Measurements from ENCODE around the gene VPS13C.
"Not testable (repeated sequence)": the region's sequence is repeated elsewhere in the genome, so short reads cannot be mapped to it uniquely, and the experiment has no call there.

The VPS13C gene

GRCh38 chr15:62059816-62060112, 483 bp downstream of the VPS13C start:
- H3K9me3 ChIP-seq (ENCODE audit: control insufficient read depth in 2 of 2, low read length in 2 of 2) = no peaks in the 10 kb centered on the region
- H3K4me1 ChIP-seq (ENCODE audit: control insufficient read depth, insufficient read depth, low read length) = peaks cover 3% of the 10 kb centered on the region
- H3K27ac ChIP-seq (ENCODE audit: low read length) = peak overlapping the region; percentile 56
- H3K4me3 ChIP-seq (ENCODE audit: low read length in 2 of 2) = peak overlapping the region; percentile 79 to 91
- H3K9ac ChIP-seq (ENCODE audit: low read length in 2 of 2) = peak overlapping the region; percentile 83 to 85
- no peaks in the 10 kb centered on the region for H3K27me3 ChIP-seq (ENCODE audit: control insufficient read depth in 1 of 2, insufficient read depth in 2 of 2, low read length in 2 of 2)
- H3K36me3 ChIP-seq (ENCODE audit: control insufficient read depth in 2 of 2, insufficient read depth in 2 of 2, low read length in 2 of 2) = no peaks in the 10 kb centered on the region

- Histone ChIP-seq H3K4me1 (ENCODE audit: control insufficient read depth, insufficient read depth, low read length) (peaks cover 3% of the 10 kb centered on the region), H3K4me3 (ENCODE audit: low read length in 2 of 2) (peak overlapping the region; percentile 79 to 91), H3K9ac (ENCODE audit: low read length in 2 of 2) (peak overlapping the region; percentile 83 to 85), H3K27me3 (ENCODE audit: control insufficient read depth in 1 of 2, insufficient read depth in 2 of 2, low read length in 2 of 2) (no peaks in the 10 kb centered on the region), H3K27ac (ENCODE audit: low read length) (peak overlapping the region; percentile 56), H3K9me3 (ENCODE audit: control insufficient read depth in 2 of 2, low read length in 2 of 2) (no peaks in the 10 kb centered on the region), H3K36me3 (ENCODE audit: control insufficient read depth in 2 of 2, insufficient read depth in 2 of 2, low read length in 2 of 2) (no peaks in the 10 kb centered on the region)
Measured at GRCh38 chr15:62059108-62059815, 985 bp downstream of the VPS13C start.

GRCh38 chr15:62058327-62059028, 1.8 kb downstream of the VPS13C start:
- Histone ChIP-seq H3K4me3 (ENCODE audit: low read length in 2 of 2) (no peak overlapping the region), H3K27ac (ENCODE audit: low read length) (no peak overlapping the region), H3K9me3 (ENCODE audit: control insufficient read depth in 2 of 2, low read length in 2 of 2) (no peaks in the 10 kb centered on the region), H3K27me3 (ENCODE audit: control insufficient read depth in 1 of 2, insufficient read depth in 2 of 2, low read length in 2 of 2) (no peaks in the 10 kb centered on the region), H3K9ac (ENCODE audit: low read length in 2 of 2) (no peak overlapping the region), H3K4me1 (ENCODE audit: control insufficient read depth, insufficient read depth, low read length) (peaks cover 3% of the 10 kb centered on the region), H3K36me3 (ENCODE audit: control insufficient read depth in 2 of 2, insufficient read depth in 2 of 2, low read length in 2 of 2) (no peaks in the 10 kb centered on the region)

GRCh38 chr15:62057341-62057980, 2.8 kb downstream of the VPS13C start:
- Histone ChIP-seq H3K27me3 (ENCODE audit: control insufficient read depth in 1 of 2, insufficient read depth in 2 of 2, low read length in 2 of 2) (no peaks in the 10 kb centered on the region), H3K9ac (ENCODE audit: low read length in 2 of 2) (no peak overlapping the region), H3K4me1 (ENCODE audit: control insufficient read depth, insufficient read depth, low read length) (peaks cover 3% of the 10 kb centered on the region), H3K27ac (ENCODE audit: low read length) (no peak overlapping the region), H3K36me3 (ENCODE audit: control insufficient read depth in 2 of 2, insufficient read depth in 2 of 2, low read length in 2 of 2) (no peaks in the 10 kb centered on the region), H3K9me3 (ENCODE audit: control insufficient read depth in 2 of 2, low read length in 2 of 2) (no peaks in the 10 kb centered on the region), H3K4me3 (ENCODE audit: low read length in 2 of 2) (no peak overlapping the region)

- no peaks in the 10 kb centered on the region for H3K9me3 ChIP-seq (ENCODE audit: control insufficient read depth in 2 of 2, low read length in 2 of 2)
- no peak overlapping the region for H3K4me3 ChIP-seq (ENCODE audit: low read length in 2 of 2)
- H3K27me3 ChIP-seq (ENCODE audit: control insufficient read depth in 1 of 2, insufficient read depth in 2 of 2, low read length in 2 of 2) = no peaks in the 10 kb centered on the region
- H3K36me3 ChIP-seq (ENCODE audit: control insufficient read depth in 2 of 2, insufficient read depth in 2 of 2, low read length in 2 of 2) = no peaks in the 10 kb centered on the region
- H3K4me1 ChIP-seq (ENCODE audit: control insufficient read depth, insufficient read depth, low read length) = peaks cover 3% of the 10 kb centered on the region
- H3K27ac ChIP-seq (ENCODE audit: low read length) = no peak overlapping the region
- H3K9ac ChIP-seq (ENCODE audit: low read length in 2 of 2) = no peak overlapping the region
Measured at GRCh38 chr15:62054979-62055378, 5.3 kb downstream of the VPS13C start.

- peaks cover 3% of the 10 kb centered on the region for H3K4me1 ChIP-seq (ENCODE audit: control insufficient read depth, insufficient read depth, low read length)
- H3K9me3 ChIP-seq (ENCODE audit: control insufficient read depth in 2 of 2, low read length in 2 of 2) = no peaks in the 10 kb centered on the region
- no peaks in the 10 kb centered on the region for H3K27me3 ChIP-seq (ENCODE audit: control insufficient read depth in 1 of 2, insufficient read depth in 2 of 2, low read length in 2 of 2)
- H3K36me3 ChIP-seq (ENCODE audit: control insufficient read depth in 2 of 2, insufficient read depth in 2 of 2, low read length in 2 of 2) = no peaks in the 10 kb centered on the region
- H3K27ac ChIP-seq (ENCODE audit: low read length) = no peak overlapping the region
- H3K9ac ChIP-seq (ENCODE audit: low read length in 2 of 2) = no peak overlapping the region
- no peak overlapping the region for H3K4me3 ChIP-seq (ENCODE audit: low read length in 2 of 2)
Measured at GRCh38 chr15:62053439-62054085, 6.7 kb downstream of the VPS13C start.

- Histone ChIP-seq H3K36me3 (ENCODE audit: control insufficient read depth in 2 of 2, insufficient read depth in 2 of 2, low read length in 2 of 2) (no peaks in the 10 kb centered on the region), H3K4me1 (ENCODE audit: control insufficient read depth, insufficient read depth, low read length) (peaks cover 3% of the 10 kb centered on the region), H3K9ac (ENCODE audit: low read length in 2 of 2) (no peak overlapping the region), H3K27ac (ENCODE audit: low read length) (no peak overlapping the region), H3K4me3 (ENCODE audit: low read length in 2 of 2) (no peak overlapping the region), H3K9me3 (ENCODE audit: control insufficient read depth in 2 of 2, low read length in 2 of 2) (no peaks in the 10 kb centered on the region), H3K27me3 (ENCODE audit: control insufficient read depth in 1 of 2, insufficient read depth in 2 of 2, low read length in 2 of 2) (no peaks in the 10 kb centered on the region)
Measured at GRCh38 chr15:62052713-62053112, 7.5 kb downstream of the VPS13C start.

- Histone ChIP-seq H3K27me3 (ENCODE audit: control insufficient read depth in 1 of 2, insufficient read depth in 2 of 2, low read length in 2 of 2) (no peaks in the 10 kb centered on the region), H3K9me3 (ENCODE audit: control insufficient read depth in 2 of 2, low read length in 2 of 2) (no peaks in the 10 kb centered on the region), H3K9ac (ENCODE audit: low read length in 2 of 2) (no peak overlapping the region), H3K27ac (ENCODE audit: low read length) (no peak overlapping the region), H3K4me1 (ENCODE audit: control insufficient read depth, insufficient read depth, low read length) (peaks cover 3% of the 10 kb centered on the region), H3K4me3 (ENCODE audit: low read length in 2 of 2) (no peak overlapping the region), H3K36me3 (ENCODE audit: control insufficient read depth in 2 of 2, insufficient read depth in 2 of 2, low read length in 2 of 2) (no peaks in the 10 kb centered on the region)
Measured at GRCh38 chr15:62051166-62051565, 9.1 kb downstream of the VPS13C start.

GRCh38 chr15:62050115-62050514, 10.1 kb downstream of the VPS13C start:
- Histone ChIP-seq H3K27ac (ENCODE audit: low read length) (no peak overlapping the region), H3K4me1 (ENCODE audit: control insufficient read depth, insufficient read depth, low read length) (peaks cover 3% of the 10 kb centered on the region), H3K9ac (ENCODE audit: low read length in 2 of 2) (no peak overlapping the region), H3K27me3 (ENCODE audit: control insufficient read depth in 1 of 2, insufficient read depth in 2 of 2, low read length in 2 of 2) (no peaks in the 10 kb centered on the region), H3K36me3 (ENCODE audit: control insufficient read depth in 2 of 2, insufficient read depth in 2 of 2, low read length in 2 of 2) (no peaks in the 10 kb centered on the region), H3K4me3 (ENCODE audit: low read length in 2 of 2) (no peak overlapping the region), H3K9me3 (ENCODE audit: control insufficient read depth in 2 of 2, low read length in 2 of 2) (no peaks in the 10 kb centered on the region)

- H3K4me3 ChIP-seq (ENCODE audit: low read length in 2 of 2); H3K9ac ChIP-seq (ENCODE audit: low read length in 2 of 2); H3K4me1 ChIP-seq (ENCODE audit: control insufficient read depth, insufficient read depth, low read length); H3K9me3 ChIP-seq (ENCODE audit: control insufficient read depth in 2 of 2, low read length in 2 of 2); H3K36me3 ChIP-seq (ENCODE audit: control insufficient read depth in 2 of 2, insufficient read depth in 2 of 2, low read length in 2 of 2); H3K27me3 ChIP-seq (ENCODE audit: control insufficient read depth in 1 of 2, insufficient read depth in 2 of 2, low read length in 2 of 2); H3K27ac ChIP-seq (ENCODE audit: low read length): not testable (repeated sequence)
Measured at GRCh38 chr15:62048254-62048653, 12.0 kb downstream of the VPS13C start.
